H1 (cell line): ENCODE measurements around the gene TSR3. TPM values are rescaled to one million over a fixed set of nuclear protein-coding genes. Genes with fewer than 3 reads are reported as not detected.
A peak's percentile ranks its signal among the peaks of the same experiment; 100 is the strongest.

Experiments used
- CTCF ChIA-PET: fragments of 300-600 bp; sonication (Branson Sonifier 250); formaldehyde crosslinking; loops from one replicate; lab custom pipeline; 2021; ENCODE audit not compliant: partially characterized antibody; lab: Charles Lee
- POLR2A ChIA-PET: fragments of 300-600 bp; sonication (Branson Sonifier 250); formaldehyde crosslinking; loops from one replicate; lab custom pipeline; 2021; ENCODE audit warnings: inconsistent platforms; ENCODE audit not compliant: partially characterized antibody; lab: Charles Lee
- DNase-seq, 2 experiments: peaks; one replicate each; pipeline versions ENCODE4 v3.0.0 to v3.0.0-alpha.2; 2010 to 2022; ENCODE audit warnings: low spot score in 2 of 2, low read depth in 1 of 2, mixed read lengths in 1 of 2
- FAIRE-seq: peaks from 2 replicates; lab custom pipeline; 2011; peaks lifted over from hg19 to GRCh38; lab: Jason Lieb, UNC
- H2AFZ ChIP-seq: 2 replicates; pipeline ENCODE4 v1.8.1; 2012; ENCODE audit warnings: low read length, inconsistent platforms
- H2AK5ac ChIP-seq: 2 replicates; pipeline ENCODE4 v1.6.1; 2013; ENCODE audit warnings: low read depth, low read length
- H2BK120ac ChIP-seq: replicated peaks from 2 replicates; pipeline ENCODE3; 2013; ENCODE audit warnings: low read depth, low read length, inconsistent platforms
- H2BK12ac ChIP-seq: 2 replicates; pipeline ENCODE4 v1.6.1; 2013; ENCODE audit warnings: low read depth, low read length
- H2BK15ac ChIP-seq: 2 replicates; pipeline ENCODE4 v1.6.1; 2013; ENCODE audit warnings: low read length
- H2BK20ac ChIP-seq: 2 replicates; pipeline ENCODE4 v1.6.1; 2013; ENCODE audit warnings: low read length
- H2BK5ac ChIP-seq: 2 replicates; pipeline ENCODE4 v1.6.1; 2013; ENCODE audit warnings: low read depth, low read length
- H3K14ac ChIP-seq: 2 replicates; pipeline ENCODE4 v1.6.1; 2013; ENCODE audit warnings: inconsistent platforms; ENCODE audit not compliant: insufficient read length
- H3K18ac ChIP-seq: 2 replicates; pipeline ENCODE4 v1.6.1; 2013; ENCODE audit warnings: low read length; ENCODE audit errors: extremely low read depth
- H3K23ac ChIP-seq: 2 replicates; pipeline ENCODE4 v1.6.1; 2013; ENCODE audit warnings: inconsistent platforms; ENCODE audit not compliant: insufficient read length
- H3K23me2 ChIP-seq: 2 replicates; pipeline ENCODE4 v1.6.1; 2013; ENCODE audit warnings: low read depth, low read length
- H3K27ac ChIP-seq: 2 replicates; pipeline ENCODE4 v1.6.1; 2011; ENCODE audit warnings: low read depth, low read length, inconsistent platforms
- H3K27me3 ChIP-seq, 4 experiments: replicated peaks in 1 of 4; 1 replicate in 1 of 4; 2 replicates in 3 of 4; pipeline versions ENCODE4 v1.6.1 to v1.8.1; 2011 to 2013; ENCODE audit warnings: low read length in 3 of 4, mild to moderate bottlenecking in 3 of 4, inconsistent platforms in 2 of 4, mixed read lengths in 2 of 4, moderate library complexity in 1 of 4; ENCODE audit not compliant: control insufficient read depth in 3 of 4, insufficient read depth in 3 of 4; ENCODE audit errors: extremely low read depth in 1 of 4
- H3K36me3 ChIP-seq, 4 experiments: 2 replicates each; pipeline versions ENCODE4 v1.6.1 to v1.8.1; 2011 to 2013; ENCODE audit warnings: mild to moderate bottlenecking in 4 of 4, low read length in 3 of 4, moderate library complexity in 2 of 4, control low read depth in 1 of 4, inconsistent platforms in 1 of 4; ENCODE audit not compliant: insufficient read depth in 4 of 4, control insufficient read depth in 2 of 4
- H3K4ac ChIP-seq: replicated peaks from 2 replicates; pipeline ENCODE3; 2013; ENCODE audit warnings: low read length, low read depth, mixed read lengths, inconsistent platforms; ENCODE audit not compliant: insufficient read length
- H3K4me1 ChIP-seq, 4 experiments: replicated peaks in 1 of 4; 1 replicate in 1 of 4; 2 replicates in 3 of 4; pipeline versions ENCODE4 v1.6.1 to v1.8.1; 2011 to 2013; ENCODE audit warnings: low read length in 3 of 4, inconsistent platforms in 2 of 4, mixed read lengths in 1 of 4; ENCODE audit not compliant: insufficient read depth in 4 of 4, control insufficient read depth in 3 of 4
- H3K4me2 ChIP-seq, 2 experiments: 2 replicates each; pipeline versions ENCODE4 v1.6.1 to v1.8.1; 2011 to 2013; ENCODE audit warnings: low read depth in 2 of 2, low read length in 2 of 2, control low read depth in 1 of 2, inconsistent platforms in 1 of 2, mild to moderate bottlenecking in 1 of 2; ENCODE audit not compliant: insufficient read depth in 1 of 2
- H3K4me3 ChIP-seq, 4 experiments: fragments of 200-600, 300-600 bp in 1 of 4; sonication (generic), shearing (Covaris generic), sonication (Bioruptor Twin) in 1 of 4; 2 replicates each; pipeline versions ENCODE4 v1.5.1 to v1.8.1; 2011 to 2016; ENCODE audit warnings: low read length in 4 of 4, low read depth in 3 of 4, control low read depth in 2 of 4, inconsistent platforms in 2 of 4, mild to moderate bottlenecking in 2 of 4, mixed read lengths in 1 of 4, moderate library complexity in 1 of 4; ENCODE audit not compliant: insufficient read depth in 2 of 4; ENCODE audit errors: extremely low read depth in 1 of 4
- H3K56ac ChIP-seq: replicated peaks from 2 replicates; pipeline ENCODE3; 2013; ENCODE audit warnings: low read depth, mild to moderate bottlenecking, mixed read lengths, low read length, inconsistent platforms; ENCODE audit not compliant: insufficient read length
- H3K79me1 ChIP-seq: 2 replicates; pipeline ENCODE4 v1.6.1; 2013; ENCODE audit warnings: low read depth, low read length, control low read depth
- H3K79me2 ChIP-seq, 2 experiments: 2 replicates each; pipeline versions ENCODE4 v1.6.1 to v1.8.1; 2012 to 2013; ENCODE audit warnings: low read length in 2 of 2, mild to moderate bottlenecking in 2 of 2, inconsistent platforms in 1 of 2; ENCODE audit not compliant: insufficient read depth in 2 of 2, control insufficient read depth in 1 of 2
- H3K9ac ChIP-seq, 4 experiments: replicated peaks in 1 of 4; 1 replicate in 1 of 4; 2 replicates in 3 of 4; pipeline versions ENCODE4 v1.6.1 to v1.8.1; 2011 to 2013; ENCODE audit warnings: low read depth in 3 of 4, low read length in 3 of 4, control low read depth in 2 of 4, mild to moderate bottlenecking in 2 of 4, moderate library complexity in 2 of 4, inconsistent platforms in 1 of 4; ENCODE audit errors: extremely low read depth in 1 of 4
- H3K9me3 ChIP-seq, 2 experiments: 2 replicates each; pipeline versions ENCODE4 v1.6.1 to v1.8.1; 2012 to 2013; ENCODE audit warnings: mild to moderate bottlenecking in 2 of 2, moderate library complexity in 2 of 2, control low read depth in 1 of 2, inconsistent platforms in 1 of 2, low read depth in 1 of 2, low read length in 1 of 2, mixed read lengths in 1 of 2; ENCODE audit not compliant: insufficient read depth in 2 of 2
- H4K20me1 ChIP-seq, 2 experiments: replicated peaks in 1 of 2; 2 replicates each; pipeline versions ENCODE3 to v1.8.1; 2011 to 2013; ENCODE audit warnings: inconsistent platforms in 2 of 2, low read length in 2 of 2, mild to moderate bottlenecking in 1 of 2; ENCODE audit not compliant: insufficient read depth in 2 of 2, control insufficient read depth in 1 of 2
- H4K5ac ChIP-seq: 2 replicates; pipeline ENCODE4 v1.6.1; 2013; ENCODE audit warnings: low read length, low read depth, mixed read lengths, inconsistent platforms; ENCODE audit not compliant: insufficient read length
- H4K8ac ChIP-seq: 2 replicates; pipeline ENCODE4 v1.8.0; 2013; ENCODE audit warnings: mild to moderate bottlenecking, moderate library complexity, low read length, inconsistent platforms; ENCODE audit not compliant: insufficient read depth; ENCODE audit errors: extremely low read depth
- H4K91ac ChIP-seq: replicated peaks from 2 replicates; pipeline ENCODE3; 2013; ENCODE audit warnings: low read length, mixed read lengths, inconsistent platforms; ENCODE audit not compliant: insufficient read length
- EZH2 ChIP-seq: fragments of 200-600 bp; sonication (generic); IDR thresholded peaks from 2 replicates; pipeline ENCODE4 v1.7.1; 2012; ENCODE audit warnings: low read depth, mild to moderate bottlenecking, moderate library complexity, low read length, inconsistent platforms; ENCODE audit not compliant: severe bottlenecking
- HDAC2 ChIP-seq, 2 experiments: fragments of 300-600 bp in 1 of 2; sonication (generic) in 1 of 2; IDR thresholded peaks; 2 replicates each; pipeline ENCODE4 v1.6.1; 2011 to 2012; ENCODE audit warnings: low read depth in 2 of 2, low read length in 2 of 2, mild to moderate bottlenecking in 2 of 2, moderate library complexity in 2 of 2, borderline replicate concordance in 1 of 2, inconsistent platforms in 1 of 2
- WGBS, 2 experiments: shearing (Covaris generic) in 1 of 2; methylation state at CpG; one replicate each; pipeline versions ENCODE4 v1.1.6 to v1.1.7; 2013 to 2015; ENCODE audit warnings: low lambda C conversion rate in 2 of 2, mixed read lengths in 2 of 2, inconsistent platforms in 1 of 2, low coverage in 1 of 2, missing lambda C conversion rate in 1 of 2; ENCODE audit not compliant: insufficient replicate concordance in 2 of 2, insufficient coverage in 1 of 2, insufficient read length in 1 of 2; ENCODE audit errors: extremely low coverage in 1 of 2, missing lambda C conversion rate in 1 of 2; 5-methylcytosine and 5-hydroxymethylcytosine counted together
- polyA plus RNA-seq, 7 experiments: library from polyadenylated mRNA; depleted of rRNA in 3 of 7; stranded (reverse) in 5 of 7; unstranded in 2 of 7; fragments of >200 nt in 5 of 7; fragments of 200-250 nt in 2 of 7; gene quantifications; 1 replicate in 5 of 7; 2 replicates in 1 of 7; 4 replicates in 1 of 7; pipeline versions ENCODE4 v1.2.1 to v1.2.3, GENCODE V29; 2011 to 2013; ENCODE audit warnings: missing spikeins in 2 of 7, mixed read lengths in 2 of 7
- total RNA-seq: library from RNA; stranded (reverse); fragmentation: NEBNext Ultra II Directional; extraction: Animal tissue kit (Norgen Biotek cat#: 25700); gene quantifications from 2 replicates; pipeline ENCODE4 v1.2.1, GENCODE V29; 2021

Gene TSR3
- total and polyA plus RNA-seq, 2 of the 8 experiments (the other 6 are each of a cell fraction or from before 2014, with no cell fraction given): 43.1 to 52.3 TPM

GRCh38 chr16:1332618-1333148 lies 19.0 kb downstream of the TSR3 start:
- Histone ChIP-seq H3K79me1 (no peaks in the 10 kb centered on the region), H3K18ac (peak overlapping the region; percentile 19; the same call in 1 of the 2 replicates), H3K4me1 (peaks cover 0 to 15% (median 13%) of the 10 kb centered on the region in 4 experiments; a peak in 4 of 7 replicates), H3K79me2 (no peaks in the 10 kb centered on the region), H2BK20ac (no peak overlapping the region), H3K27me3 (peaks cover 19 to 51% (median 40%) of the 10 kb centered on the region in 4 experiments), H4K5ac (no peak overlapping the region), H3K14ac (no peak overlapping the region), H3K36me3 (no peaks in the 10 kb centered on the region), H3K4me2 (peak overlapping the region; percentile 72 to 87), H2BK5ac (peak overlapping the region; percentile 83; the same call in 1 of the 2 replicates), H3K23ac (no peak overlapping the region), H3K9ac (peak overlapping the region in 1 of 4 experiments; percentile 57; a peak in 2 of 7 replicates), H3K27ac (no peak overlapping the region), H2BK15ac (no peak overlapping the region), H3K56ac (no peak overlapping the region), H2AK5ac (no peak overlapping the region), H3K4ac (no peak overlapping the region), H4K20me1 (peaks cover 7 to 15% of the 10 kb centered on the region in 2 experiments), H3K4me3 (peak overlapping the region; percentile 33 to 58 (median 42); a peak in 7 of 8 replicates), H2BK12ac (no peak overlapping the region; the same call in 1 of the 2 replicates), H3K23me2 (peaks cover 13% of the 10 kb centered on the region; the same call in 1 of the 2 replicates), H3K9me3 (peaks cover 5 to 8% of the 10 kb centered on the region in 2 experiments; a peak in 2 of 4 replicates), H4K91ac (no peak overlapping the region), H2AFZ (no peak overlapping the region), H4K8ac (no peak overlapping the region; the same call in 1 of the 2 replicates), H2BK120ac (no peak overlapping the region)
- TF ChIP-seq EZH2 (peak; percentile 0), HDAC2 (IDR thresholded peaks at IDR 0.05; ENCODE audit: borderline replicate concordance in 1 of 2, low read depth in 2 of 2, low read length in 2 of 2) (no peak; a peak in 1 of 4 replicates)
- DNase-seq (no peak), FAIRE-seq (no peak)
- POLR2A ChIA-PET: interaction anchor here (0.8 to 3.2 kb wide), 14 partner anchors 9 to 610 kb away, joined by 3 to 29 read pairs (median 4); partner anchors contain the start of gene UBE2I
- CTCF ChIA-PET: interaction anchor here (1.1 to 4.5 kb wide), 3 partner anchors 13 to 21 kb away, joined by 3 to 52 read pairs (median 4); no protein-coding TSS in a partner anchor
- WGBS, 2 experiments: 14% methylated on average over 20 of the region's 26 CpGs; no CpG with 5 or more reads in 1 of the 2 experiments
